Head of caudate nucleus (tissue), 42 donors: ENCODE data around the gene CHMP3.
"Not testable (repeated sequence)": the region's sequence is repeated elsewhere in the genome, so short reads cannot be mapped to it uniquely, and the experiment has no call there.

ENCODE experiments used
- DNase-seq, 42 donors: peaks; one replicate each; pipeline versions ENCODE4 v3.0.0 to v3.0.0-alpha.2; 2020 to 2021; ENCODE audit warnings: mixed read lengths in 7 of 42
- intact Hi-C: fragments of 100-400 bp; cut with DNase I; formaldehyde crosslinking; loops from one replicate; pipeline ENCODE4 v1.15.0; 2022

CHMP3 gene

DNA sequence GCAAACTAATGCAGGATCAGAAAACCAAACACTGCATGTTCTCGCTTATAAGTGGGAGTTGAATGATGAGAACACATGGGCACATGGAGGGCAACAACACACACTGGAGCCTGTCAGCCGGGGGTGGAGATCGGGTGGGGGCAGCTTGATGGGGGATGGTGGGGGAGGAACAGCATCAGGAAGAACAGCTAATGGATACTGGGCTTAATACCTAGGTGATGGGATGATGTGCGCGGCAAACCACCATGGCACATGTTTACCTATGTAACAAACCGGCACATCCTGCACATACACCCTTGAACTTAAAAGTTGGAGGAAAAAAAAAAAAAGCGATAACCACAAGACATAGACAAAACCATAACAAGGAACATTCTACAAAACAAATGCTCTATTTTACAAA, 10.4 kb downstream of the CHMP3 start:
- DNase-seq, result peak in 30 of 42 donors; percentile 9 to 77 (median 44)
- intact Hi-C loops, result no loop called here

DNA sequence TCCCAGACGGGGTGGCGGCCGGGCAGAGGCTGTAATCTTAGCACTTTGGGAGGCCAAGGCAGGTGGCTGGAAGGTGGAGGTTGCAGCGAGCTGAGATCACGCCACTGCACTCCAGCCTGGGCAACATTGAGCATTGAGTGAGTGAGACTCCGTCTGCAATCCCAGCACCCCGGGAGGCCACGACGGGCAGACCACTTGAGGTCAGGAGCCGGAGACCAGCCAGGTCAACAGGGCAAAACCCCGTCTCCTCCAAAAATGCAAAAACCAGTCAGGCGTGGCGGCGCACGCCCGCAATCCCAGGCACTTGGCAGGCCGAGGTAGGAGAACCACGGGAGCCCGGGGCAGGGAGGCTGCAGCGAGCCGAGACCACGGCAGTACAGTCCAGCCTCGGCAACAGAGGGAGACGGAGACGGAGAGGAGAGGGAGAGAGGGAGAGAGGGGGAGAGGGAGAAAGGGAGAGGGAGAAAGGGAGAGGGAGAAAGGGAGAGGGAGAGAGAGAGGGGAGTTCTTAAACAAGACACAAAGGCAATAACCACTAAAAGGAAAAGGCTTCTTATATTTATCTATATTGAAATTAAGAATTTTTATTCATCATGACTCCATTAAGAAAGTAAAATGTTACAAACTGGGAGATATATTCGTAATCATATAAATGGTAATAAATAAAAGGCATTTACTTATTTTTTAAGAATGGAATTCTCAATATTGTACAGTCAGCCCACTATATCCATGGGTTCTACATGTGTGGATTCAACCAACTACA, 13.1 kb downstream of the CHMP3 start:
- intact Hi-C loops, DNase-seq: not testable (repeated sequence)

DNA sequence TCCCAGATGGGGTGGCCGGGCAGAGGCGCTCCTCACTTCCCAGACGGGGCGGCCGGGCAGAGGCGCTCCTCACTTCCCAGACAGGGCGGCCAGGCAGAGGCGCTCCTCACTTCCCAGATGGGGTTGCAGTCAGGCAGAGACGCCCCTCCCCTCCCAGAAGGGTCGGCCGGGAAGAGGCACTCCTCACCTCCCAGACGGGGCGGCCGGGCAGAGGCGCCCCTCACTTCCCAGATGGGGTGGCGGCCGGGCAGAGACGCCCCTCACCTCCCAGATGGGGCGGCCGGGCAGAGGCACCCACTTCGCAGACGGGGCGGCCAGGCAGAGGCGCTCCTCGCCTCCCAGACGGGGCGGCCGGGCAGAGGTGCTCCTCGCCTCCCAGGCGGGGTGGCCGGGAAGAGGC, 13.8 kb downstream of the CHMP3 start:
- intact Hi-C loops, result not testable (repeated sequence)

DNA sequence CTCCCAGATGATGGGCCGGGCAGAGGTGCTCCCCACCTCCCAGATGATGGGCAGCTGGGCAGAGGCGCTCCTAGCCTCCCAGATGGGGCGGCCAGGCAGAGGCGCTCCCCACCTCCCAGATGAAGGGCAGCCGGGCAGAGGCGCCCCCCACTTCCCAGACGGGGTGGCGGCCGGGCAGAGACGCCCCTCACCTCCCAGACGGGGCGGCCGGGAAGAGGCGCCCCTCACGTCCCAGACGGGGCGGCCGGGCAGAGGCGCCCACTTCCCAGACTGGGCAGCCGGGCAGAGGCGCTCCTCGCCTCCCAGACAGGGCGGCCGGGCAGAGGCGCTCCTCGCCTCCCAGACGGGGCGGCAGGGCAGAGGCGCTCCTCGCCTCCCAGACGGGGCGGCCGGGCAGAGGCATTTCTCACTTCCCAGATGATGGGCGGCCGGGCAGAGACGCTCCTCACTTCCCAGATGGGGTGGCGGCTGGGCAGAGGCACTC, 14.3 kb downstream of the CHMP3 start:
- intact Hi-C loops, DNase-seq: not testable (repeated sequence)

More for the DNA sequence above, 13.8 kb downstream of the CHMP3 start:
- DNase-seq, result not testable (repeated sequence)

DNA sequence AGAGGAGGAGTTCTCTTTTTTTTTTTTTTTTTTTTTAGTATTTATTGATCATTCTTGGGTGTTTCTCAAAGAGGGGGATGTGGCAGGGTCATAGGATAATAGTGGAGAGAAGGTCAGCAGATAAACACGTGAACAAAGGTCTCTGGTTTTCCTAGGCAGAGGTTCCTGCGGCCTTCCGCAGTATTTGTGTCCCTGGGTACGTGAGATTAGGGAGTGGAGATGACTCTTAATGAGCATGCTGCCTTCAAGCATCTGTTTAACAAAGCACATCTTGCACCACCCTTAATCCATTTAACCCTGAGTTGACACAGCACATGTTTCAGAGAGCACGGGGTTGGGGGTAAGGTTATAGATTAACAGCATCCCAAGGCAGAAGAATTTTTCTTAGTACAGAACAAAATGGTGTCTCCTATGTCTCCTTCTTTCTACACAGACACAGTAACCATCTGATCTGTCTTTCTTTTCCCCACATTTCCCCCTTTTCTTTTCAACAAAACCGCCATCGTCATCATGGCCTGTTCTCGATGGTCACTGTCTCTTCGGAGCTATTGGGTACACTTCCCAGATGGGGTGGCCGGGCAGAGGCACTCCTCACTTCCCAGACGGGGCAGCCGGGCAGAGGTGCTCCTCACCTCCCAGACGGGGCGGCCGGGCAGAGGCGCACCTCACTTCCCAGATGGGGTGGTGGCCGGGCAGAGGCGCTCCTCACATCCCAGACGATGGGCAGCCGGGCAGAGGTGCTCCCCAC, 14.9 kb downstream of the CHMP3 start:
- intact Hi-C loops, DNase-seq: not testable (repeated sequence)

DNA sequence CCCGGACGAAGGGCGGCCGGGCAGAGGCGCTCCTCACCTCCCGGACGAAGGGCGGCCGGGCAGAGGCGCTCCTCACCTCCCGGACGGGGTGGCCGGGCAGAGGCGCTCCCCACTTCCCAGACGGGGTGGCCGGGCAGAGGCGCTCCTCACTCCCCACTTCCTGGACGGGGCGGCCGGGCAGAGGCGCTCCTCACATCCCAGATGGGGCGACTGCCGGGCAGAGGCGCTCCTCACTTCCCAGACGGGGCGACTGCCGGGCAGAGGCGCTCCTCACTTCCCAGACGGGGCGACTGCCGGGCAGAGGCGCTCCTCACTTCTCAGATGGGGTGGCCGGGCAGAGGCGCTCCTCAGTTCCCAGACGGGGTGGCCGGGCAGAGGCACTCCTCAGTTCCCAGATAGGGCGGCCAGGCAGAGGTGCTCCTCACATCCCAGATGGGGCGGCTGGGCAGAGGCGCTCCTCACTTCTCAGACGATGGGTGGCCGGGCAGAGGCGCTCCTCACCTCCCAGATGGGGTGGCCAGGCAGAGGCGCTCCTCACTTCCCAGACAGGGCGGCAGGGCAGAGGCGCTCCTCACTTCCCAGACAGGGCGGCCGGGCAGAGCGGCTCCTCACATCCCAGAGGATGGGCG, 17.8 kb downstream of the CHMP3 start:
- intact Hi-C loops, DNase-seq: not testable (repeated sequence)

DNA sequence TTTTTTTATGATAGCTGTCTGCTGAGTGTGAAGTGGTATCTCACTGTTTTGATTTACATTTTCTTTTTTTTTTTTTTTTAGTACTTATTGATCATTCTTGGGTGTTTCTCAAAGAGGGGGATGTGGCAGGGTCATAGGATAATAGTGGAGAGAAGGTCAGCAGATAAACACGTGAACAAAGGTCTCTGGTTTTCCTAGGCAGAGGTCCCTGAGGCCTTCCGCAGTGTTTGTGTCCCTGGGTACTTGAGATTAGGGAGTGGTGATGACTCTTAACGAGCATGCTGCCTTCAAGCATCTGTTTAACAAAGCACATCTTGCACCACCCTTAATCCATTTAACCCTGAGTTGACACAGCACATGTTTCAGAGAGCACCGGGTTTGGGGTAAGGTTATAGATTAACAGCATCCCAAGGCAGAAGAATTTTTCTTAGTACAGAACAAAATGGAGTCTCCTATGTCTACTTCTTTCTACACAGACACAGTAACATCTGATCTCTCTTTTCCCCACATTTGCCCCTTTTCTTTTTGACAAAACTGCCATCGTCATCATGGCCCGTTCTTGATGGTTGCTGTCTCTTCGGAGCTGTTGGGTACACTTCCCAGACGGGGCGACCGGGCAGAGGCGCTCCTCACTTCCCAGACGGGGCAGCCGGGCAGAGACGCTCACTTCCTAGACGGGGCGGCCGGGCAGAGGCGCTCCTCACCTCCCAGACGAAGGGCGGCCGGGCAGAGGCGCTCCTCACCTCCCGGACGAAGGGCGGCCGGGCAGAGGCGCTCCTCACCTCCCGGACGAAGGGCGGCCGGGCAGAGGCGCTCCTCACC, 18.8 kb downstream of the CHMP3 start:
- intact Hi-C loops, DNase-seq: not testable (repeated sequence)

DNA sequence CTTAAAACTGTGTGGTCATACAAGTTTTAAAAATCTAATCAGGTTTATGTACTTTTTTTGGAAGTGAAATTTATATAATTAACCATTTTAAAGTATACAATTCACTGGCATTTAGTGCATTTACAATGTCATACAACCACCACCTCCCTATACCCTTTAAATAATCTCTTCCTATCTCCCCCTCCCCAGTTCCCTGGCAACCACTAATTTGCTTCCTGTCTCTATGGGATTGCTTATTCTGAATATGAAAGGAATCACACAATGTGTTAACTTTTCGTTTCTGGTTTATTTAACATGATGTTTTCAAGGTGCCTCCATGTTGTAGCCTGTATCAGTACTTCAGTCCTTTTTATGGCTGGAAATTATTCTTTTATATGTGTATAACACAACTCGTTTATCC, 19.4 kb downstream of the CHMP3 start:
- intact Hi-C loops, result no loop called here
- DNase-seq, result no peak

DNA sequence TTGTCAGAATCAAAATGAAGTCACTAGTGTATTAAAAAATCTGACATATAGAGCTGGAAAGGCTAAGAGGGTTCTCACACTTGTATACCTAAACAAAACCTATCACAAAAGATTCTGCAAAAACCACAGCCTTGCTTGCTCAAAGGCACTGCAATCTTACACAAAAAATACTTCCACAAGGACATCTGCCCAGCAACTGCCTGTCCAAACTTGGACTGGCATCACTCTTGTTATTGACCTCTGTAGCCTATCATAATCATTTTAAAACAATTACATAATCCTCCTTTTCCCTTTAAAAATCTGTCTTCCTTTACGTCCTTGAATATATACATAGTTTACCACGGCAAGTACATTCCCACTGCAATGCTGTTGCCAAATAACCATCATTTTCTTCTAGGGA, 19.9 kb downstream of the CHMP3 start:
- DNase-seq, result no peak
- intact Hi-C loops, result no loop called here

DNA sequence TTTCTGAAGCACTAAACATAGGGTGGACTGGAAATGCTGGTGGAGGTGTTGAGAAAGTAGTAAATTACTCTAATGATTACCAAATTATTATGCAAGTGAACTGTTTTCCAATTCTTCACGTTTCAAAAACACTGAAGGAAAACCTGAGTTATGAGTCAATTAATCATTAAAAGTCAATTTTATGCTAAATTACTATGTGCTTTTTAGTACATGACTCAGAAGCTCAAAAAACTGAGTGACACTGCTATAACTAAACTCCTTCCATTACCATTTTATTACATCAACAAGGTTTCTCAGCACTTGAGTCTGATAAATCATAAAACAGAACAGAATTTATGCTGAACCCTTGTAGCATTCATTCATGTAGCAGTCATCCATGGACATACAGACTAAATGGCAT, 20.4 kb downstream of the CHMP3 start:
- intact Hi-C loops, result no loop called here
- DNase-seq, result no peak

DNA sequence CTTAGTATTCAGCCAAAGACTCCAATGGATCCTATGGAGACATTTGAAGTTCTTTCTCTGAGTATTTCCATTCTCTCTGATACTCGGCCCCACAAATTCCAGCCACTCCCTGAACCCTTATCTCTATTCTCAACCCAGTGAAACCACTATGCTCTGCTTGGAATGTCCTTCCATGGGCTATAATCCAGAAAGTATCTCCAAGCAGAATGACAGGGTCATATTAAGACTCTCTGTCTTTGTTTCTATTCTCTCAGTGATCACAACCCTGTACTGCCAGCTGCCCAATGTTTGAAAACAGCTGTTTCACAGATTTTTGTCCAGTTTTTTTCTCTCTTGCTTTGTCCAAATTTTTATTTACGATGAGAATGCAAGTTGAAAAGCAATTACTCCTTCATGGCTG, 21.9 kb downstream of the CHMP3 start:
- DNase-seq, result no peak
- intact Hi-C loops, result no loop called here

DNA sequence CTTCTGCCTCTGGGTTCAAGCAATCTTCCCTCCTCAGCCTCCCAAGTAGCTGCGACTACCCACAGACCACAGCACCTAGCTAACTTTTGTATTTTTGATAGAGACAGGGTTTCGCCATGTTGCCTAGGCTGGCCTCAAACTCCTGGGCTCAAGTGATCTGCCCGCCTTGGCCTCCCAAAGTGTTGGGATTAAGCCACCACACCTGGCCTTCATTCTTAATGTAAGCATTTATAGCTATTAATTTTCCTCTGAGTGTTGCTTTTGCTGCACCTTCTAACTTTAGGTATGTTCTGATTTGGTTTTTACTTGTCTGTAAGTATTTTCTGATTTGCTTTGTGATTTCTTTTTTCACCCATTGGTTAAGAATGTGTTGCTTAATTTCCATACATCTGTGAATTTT, 29.7 kb downstream of the CHMP3 start:
- DNase-seq, result no peak
- intact Hi-C loops, result no loop called here

DNA sequence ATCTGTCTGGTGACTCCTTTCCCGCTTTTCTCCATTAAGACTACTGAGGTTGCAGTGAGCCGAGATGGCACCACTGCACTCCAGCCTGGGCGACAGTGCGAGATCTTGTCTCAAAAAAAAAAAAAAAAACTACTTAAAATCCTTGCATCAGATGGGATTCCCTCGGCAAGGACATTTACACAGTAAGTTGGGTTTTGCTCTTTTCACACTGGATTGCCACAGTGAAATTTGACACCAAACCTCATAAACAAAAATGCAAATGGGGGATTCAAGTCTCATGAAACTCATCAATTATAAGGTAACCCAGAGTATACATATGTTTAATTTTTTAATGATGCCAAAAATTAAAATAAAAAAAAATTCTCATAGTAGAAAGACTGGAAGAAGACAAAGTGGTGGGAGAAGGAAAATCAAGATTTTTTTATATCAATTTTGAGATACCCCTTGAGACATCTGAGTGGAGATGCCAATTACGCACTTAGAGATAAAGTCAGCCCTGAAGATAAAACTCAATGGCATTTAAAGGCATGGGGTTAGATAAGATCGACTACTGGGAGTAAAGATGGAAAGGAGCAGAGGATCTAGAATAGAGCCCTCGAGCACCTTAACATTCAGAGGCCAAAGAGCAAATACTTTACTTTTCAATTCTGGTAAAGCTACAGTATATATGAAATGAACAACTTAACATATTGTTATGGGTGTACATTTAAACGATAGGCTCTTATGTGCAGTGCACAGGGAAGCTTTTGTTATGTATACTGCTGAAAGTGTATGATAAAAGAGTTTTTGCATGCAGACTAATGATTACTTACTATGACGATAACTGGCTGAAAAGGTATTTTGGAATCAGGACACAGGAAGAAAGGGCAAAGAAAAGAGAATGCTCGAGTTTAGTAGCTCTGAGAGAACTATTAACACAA, 37.6 kb downstream of the CHMP3 start:
- DNase-seq, result no peak
- intact Hi-C loops, result no loop called here

DNA sequence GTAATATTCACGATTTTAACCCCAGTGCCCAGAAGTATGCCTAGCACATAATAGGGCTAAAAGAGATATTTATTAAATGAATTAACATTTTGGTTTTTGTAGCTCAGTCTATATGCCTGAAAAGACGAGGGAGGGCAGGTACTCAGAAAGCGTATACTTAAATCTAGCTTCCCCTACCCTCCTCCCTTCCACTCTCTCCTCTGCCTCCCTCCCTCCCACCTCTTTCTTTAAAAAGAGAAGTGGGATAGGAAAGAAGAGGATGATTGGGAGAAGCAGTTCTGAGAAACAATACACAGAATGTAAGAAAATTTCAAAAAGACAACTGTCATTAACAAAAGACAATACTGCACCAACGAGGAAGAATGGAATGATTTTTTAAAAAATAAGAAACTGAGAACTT, 39.8 kb downstream of the CHMP3 start:
- DNase-seq, result peak in 4 of 42 donors; percentile 21 to 57 (median 46)
- intact Hi-C loops, result no loop called here

DNA sequence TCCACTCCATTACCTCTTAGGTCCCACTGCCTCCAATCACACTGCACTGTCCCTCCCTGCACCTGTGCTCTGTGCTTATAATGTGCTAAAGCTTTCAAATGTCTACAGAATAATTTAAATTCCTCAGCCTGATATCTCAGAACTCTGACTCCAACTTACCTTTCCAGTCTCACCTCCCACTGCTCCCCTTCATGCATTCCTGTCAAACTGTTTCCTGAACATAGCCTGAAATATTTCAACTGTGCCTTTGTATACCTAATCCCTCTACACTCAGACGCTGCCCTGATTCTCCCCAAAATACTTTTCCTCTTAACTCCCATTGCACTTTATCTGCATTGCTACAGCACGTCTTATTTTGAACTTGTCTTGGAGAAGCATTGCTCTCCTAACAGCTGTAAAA, 40.5 kb downstream of the CHMP3 start:
- intact Hi-C loops, result no loop called here
- DNase-seq, result peak in 13 of 42 donors; percentile 12 to 74 (median 39)

DNA sequence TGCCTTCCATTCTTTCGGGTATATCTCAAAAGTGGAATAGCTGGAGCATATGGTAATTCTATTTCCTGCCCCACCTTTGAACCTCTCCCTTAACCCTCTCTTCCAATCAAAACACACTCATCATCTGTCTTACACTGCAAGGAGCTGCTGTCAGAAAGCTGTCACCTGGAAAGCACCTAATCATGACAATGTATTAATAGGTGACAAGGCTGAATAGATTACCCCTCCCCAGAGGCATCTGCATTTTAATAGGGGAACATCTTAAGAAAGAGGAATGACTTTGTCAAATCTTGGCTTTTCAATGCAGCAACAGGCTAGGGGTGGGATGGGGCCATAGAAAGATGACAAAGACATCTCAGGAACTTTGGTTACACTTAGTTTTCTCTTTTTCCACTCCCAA, 41.3 kb downstream of the CHMP3 start:
- DNase-seq, result peak in 15 of 42 donors; percentile 8 to 73 (median 32)
- intact Hi-C loops, result no loop called here

DNA sequence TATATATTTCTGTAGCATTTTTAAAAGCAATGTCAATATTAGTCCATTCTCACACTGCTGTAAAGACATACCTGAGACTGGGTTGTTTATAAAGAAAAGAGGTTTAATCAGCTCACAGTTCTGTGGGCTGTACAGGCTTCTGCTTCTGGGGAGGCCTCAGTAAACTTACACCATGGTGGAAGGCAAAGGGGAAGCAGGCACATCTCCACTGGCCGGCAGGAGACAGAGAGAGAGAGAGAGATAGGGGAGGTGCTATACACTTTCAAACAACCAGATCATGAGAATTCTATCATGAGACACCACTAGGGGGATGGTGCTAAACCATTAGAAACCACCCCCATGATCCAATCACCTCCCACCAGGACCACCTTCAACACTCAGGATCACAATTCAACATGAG, 43.1 kb downstream of the CHMP3 start:
- intact Hi-C loops, result no loop called here
- no peak for DNase-seq

DNA sequence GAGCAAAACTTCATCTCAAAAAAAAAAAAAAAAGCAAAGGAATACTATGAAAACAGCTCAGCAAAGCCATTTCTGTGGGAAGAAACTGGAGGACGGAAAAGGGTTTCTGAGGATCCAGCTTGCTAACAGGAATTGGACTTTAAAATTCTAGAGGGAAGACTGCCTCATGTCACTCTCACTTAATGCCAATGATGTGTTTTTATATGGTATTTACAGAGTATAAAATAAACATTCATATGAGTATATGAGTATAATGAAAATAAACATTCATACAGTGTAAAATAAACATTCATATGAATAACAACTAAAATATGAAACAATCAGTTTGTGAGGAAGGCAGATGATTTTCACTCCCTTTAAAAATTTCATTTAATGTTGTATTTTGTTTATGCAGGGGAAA, 43.9 kb downstream of the CHMP3 start:
- intact Hi-C loops, result no loop called here
- no peak for DNase-seq
